ENCODE data around the gene SLIT3.
"Not testable (repeated sequence)": the region's sequence is repeated elsewhere in the genome, so short reads cannot be mapped to it uniquely, and the experiment has no call there.

The SLIT3 gene

DNA sequence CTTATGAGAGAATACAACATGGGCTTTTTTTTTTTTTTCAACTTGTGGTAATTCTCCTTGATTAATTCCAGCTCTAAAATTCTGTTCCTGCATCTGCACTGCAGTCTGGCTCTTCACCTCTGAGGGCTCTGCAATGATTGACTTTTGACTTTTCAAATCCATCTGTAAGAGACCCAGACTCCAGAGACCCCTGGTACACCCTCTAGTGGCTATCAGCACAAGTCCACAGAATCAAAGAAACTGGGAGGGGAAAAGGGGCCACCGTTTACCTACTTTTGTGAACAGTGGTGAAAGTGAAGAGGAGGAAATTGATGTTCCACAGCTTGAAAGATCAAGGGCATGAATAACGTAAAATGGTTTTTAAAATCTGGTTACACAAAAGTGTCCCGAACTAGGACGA is 151.6 kb downstream of the SLIT3 start:
- DNase-seq: no peak
- Mint-ChIP-seq H3K9me3 (no peaks in the 10 kb centered on the region), H3K4me1 (peaks cover 85% of the 10 kb centered on the region), H3K27ac (no peak overlapping the region), H3K36me3 (ENCODE audit: low read depth) (no peaks in the 10 kb centered on the region), H3K4me3 (peak overlapping the region; percentile 32), H3K27me3 (ENCODE audit: low read depth, poor library complexity) (peaks cover 10% of the 10 kb centered on the region)
- TF ChIP-seq, protein P1, sequence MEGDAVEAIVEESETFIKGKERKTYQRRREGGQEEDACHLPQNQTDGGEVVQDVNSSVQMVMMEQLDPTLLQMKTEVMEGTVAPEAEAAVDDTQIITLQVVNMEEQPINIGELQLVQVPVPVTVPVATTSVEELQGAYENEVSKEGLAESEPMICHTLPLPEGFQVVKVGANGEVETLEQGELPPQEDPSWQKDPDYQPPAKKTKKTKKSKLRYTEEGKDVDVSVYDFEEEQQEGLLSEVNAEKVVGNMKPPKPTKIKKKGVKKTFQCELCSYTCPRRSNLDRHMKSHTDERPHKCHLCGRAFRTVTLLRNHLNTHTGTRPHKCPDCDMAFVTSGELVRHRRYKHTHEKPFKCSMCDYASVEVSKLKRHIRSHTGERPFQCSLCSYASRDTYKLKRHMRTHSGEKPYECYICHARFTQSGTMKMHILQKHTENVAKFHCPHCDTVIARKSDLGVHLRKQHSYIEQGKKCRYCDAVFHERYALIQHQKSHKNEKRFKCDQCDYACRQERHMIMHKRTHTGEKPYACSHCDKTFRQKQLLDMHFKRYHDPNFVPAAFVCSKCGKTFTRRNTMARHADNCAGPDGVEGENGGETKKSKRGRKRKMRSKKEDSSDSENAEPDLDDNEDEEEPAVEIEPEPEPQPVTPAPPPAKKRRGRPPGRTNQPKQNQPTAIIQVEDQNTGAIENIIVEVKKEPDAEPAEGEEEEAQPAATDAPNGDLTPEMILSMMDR (IDR thresholded peaks at IDR 0.05): peak; percentile 48

GRCh38 chr5:169148138-169148740 is 152.7 kb downstream of the SLIT3 start:
- TF ChIP-seq, protein P1 (IDR thresholded peaks at IDR 0.05): no peak
- H3K27me3 Mint-ChIP-seq (ENCODE audit: low read depth, poor library complexity): peaks cover 13% of the 10 kb centered on the region
- no peaks in the 10 kb centered on the region for H3K9me3 Mint-ChIP-seq
- peaks cover 80% of the 10 kb centered on the region for H3K4me1 Mint-ChIP-seq
- H3K27ac Mint-ChIP-seq: no peak overlapping the region
- H3K4me3 Mint-ChIP-seq: peak overlapping the region; percentile 16
- no peaks in the 10 kb centered on the region for H3K36me3 Mint-ChIP-seq (ENCODE audit: low read depth)
- DNase-seq: no peak

- TF ChIP-seq, protein P1 (IDR thresholded peaks at IDR 0.05): no peak
- Mint-ChIP-seq H3K4me1 (peaks cover 84% of the 10 kb centered on the region), H3K9me3 (no peaks in the 10 kb centered on the region), H3K27me3 (ENCODE audit: low read depth, poor library complexity) (peaks cover 12% of the 10 kb centered on the region), H3K36me3 (ENCODE audit: low read depth) (no peaks in the 10 kb centered on the region), H3K4me3 (no peak overlapping the region), H3K27ac (no peak overlapping the region)
- no peak for DNase-seq
These were observed 153.4 kb downstream of the SLIT3 start for GRCh38 chr5:169147534-169147933.

GRCh38 chr5:169146158-169146557 is 154.8 kb downstream of the SLIT3 start:
- Mint-ChIP-seq H3K27ac (no peak overlapping the region), H3K36me3 (ENCODE audit: low read depth) (no peaks in the 10 kb centered on the region), H3K9me3 (no peaks in the 10 kb centered on the region), H3K4me1 (peaks cover 78% of the 10 kb centered on the region), H3K4me3 (no peak overlapping the region), H3K27me3 (ENCODE audit: low read depth, poor library complexity) (peaks cover 10% of the 10 kb centered on the region)
- no peak for DNase-seq
- TF ChIP-seq, protein P1 (IDR thresholded peaks at IDR 0.05): no peak

DNA sequence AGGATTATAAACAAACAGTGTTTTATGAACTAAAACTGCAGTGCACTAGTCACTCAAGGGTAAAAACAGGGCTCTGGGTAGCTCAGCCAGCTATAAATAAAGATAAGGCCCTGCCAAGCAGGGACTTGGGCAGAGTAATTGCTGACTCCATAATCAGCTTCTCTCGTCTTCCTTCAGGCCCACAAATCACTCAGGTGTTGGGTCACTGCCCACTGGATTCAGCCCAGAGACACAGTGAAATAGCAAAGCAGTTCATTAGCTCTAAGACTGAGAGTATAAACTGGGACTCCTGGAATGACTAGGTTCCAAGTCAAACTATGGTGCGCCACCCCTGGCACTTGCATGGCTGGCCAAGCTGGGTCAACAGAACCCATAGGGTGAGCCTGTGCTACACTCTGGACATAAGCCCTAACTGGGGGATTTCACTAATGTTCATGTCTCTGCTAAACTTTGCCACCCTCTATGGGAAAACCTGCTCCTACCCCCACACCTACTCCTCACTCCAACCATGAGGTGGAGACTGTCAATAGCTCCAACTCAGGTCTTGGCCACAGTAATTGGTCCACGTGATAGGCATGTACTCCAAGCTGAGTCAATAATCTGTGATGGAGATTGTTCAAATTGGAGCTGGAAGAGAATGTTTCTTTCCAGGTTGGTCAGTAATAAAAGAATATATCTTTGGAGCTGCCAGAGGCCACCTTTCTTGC is 158.5 kb downstream of the SLIT3 start:
- TF ChIP-seq, protein P1 (IDR thresholded peaks at IDR 0.05): no peak
- H3K36me3 Mint-ChIP-seq (ENCODE audit: low read depth): no peaks in the 10 kb centered on the region
- H3K27me3 Mint-ChIP-seq (ENCODE audit: low read depth, poor library complexity): peaks cover 15% of the 10 kb centered on the region
- no peaks in the 10 kb centered on the region for H3K9me3 Mint-ChIP-seq
- peak; percentile 35 for DNase-seq
- no peak overlapping the region for H3K4me3 Mint-ChIP-seq
- H3K4me1 Mint-ChIP-seq: peaks cover 69% of the 10 kb centered on the region
- H3K27ac Mint-ChIP-seq: peak overlapping the region; percentile 86

- not testable (repeated sequence) for H3K4me3 Mint-ChIP-seq; DNase-seq; H3K27ac Mint-ChIP-seq; H3K36me3 Mint-ChIP-seq (ENCODE audit: low read depth); H3K9me3 Mint-ChIP-seq
- H3K27me3 Mint-ChIP-seq (ENCODE audit: low read depth, poor library complexity): peaks cover 11% of the 10 kb centered on the region
- peaks cover 74% of the 10 kb centered on the region for H3K4me1 Mint-ChIP-seq
These were observed 160.7 kb downstream of the SLIT3 start for GRCh38 chr5:169140215-169140614.

All from nephron progenitor cell (in vitro differentiated cells).